Fibroblast of lung (primary cell): ENCODE measurements around the gene MAGI2. TPM values are rescaled to one million over a fixed set of nuclear protein-coding genes. Genes with fewer than 3 reads are reported as not detected.

Experiments
- DNase-seq, 2 donors: peaks; one replicate each; pipeline versions ENCODE4 v3.0.0 to v3.0.0-alpha.2; 2010; ENCODE audit warnings: low read depth in 2 of 2
- H2AFZ ChIP-seq: 2 replicates; pipeline ENCODE4 v1.5.1; 2012; ENCODE audit warnings: low read length, control low read depth, inconsistent platforms
- H3K27ac ChIP-seq: 2 replicates; pipeline ENCODE4 v1.5.1; 2011; ENCODE audit warnings: low read length, control low read depth; ENCODE audit not compliant: insufficient read depth
- H3K27me3 ChIP-seq: 2 replicates; pipeline ENCODE4 v1.5.1; 2011; ENCODE audit warnings: mild to moderate bottlenecking, low read length; ENCODE audit not compliant: control insufficient read depth, insufficient read depth
- H3K36me3 ChIP-seq: 2 replicates; pipeline ENCODE4 v1.5.1; 2011; ENCODE audit warnings: low read length; ENCODE audit not compliant: control insufficient read depth, insufficient read depth
- H3K4me1 ChIP-seq: 2 replicates; pipeline ENCODE4 v1.5.1; 2011; ENCODE audit warnings: low read length; ENCODE audit not compliant: control insufficient read depth, insufficient read depth; ENCODE audit errors: extremely low read depth
- H3K4me2 ChIP-seq: 2 replicates; pipeline ENCODE4 v1.5.1; 2011; ENCODE audit warnings: low read length, control low read depth; ENCODE audit not compliant: insufficient read depth; ENCODE audit errors: extremely low read depth
- H3K4me3 ChIP-seq, 4 experiments: fragments of 200-600 bp in 1 of 4; sonication (generic) in 1 of 4; replicated peaks in 1 of 4; 2 replicates each; pipeline ENCODE4 v1.5.1; 2011 to 2016; ENCODE audit warnings: low read length in 4 of 4, low read depth in 3 of 4, mild to moderate bottlenecking in 3 of 4, control low read depth in 2 of 4, inconsistent platforms in 1 of 4, mixed read lengths in 1 of 4; ENCODE audit not compliant: insufficient read depth in 1 of 4; ENCODE audit errors: control extremely low read depth in 1 of 4
- H3K79me2 ChIP-seq: 2 replicates; pipeline ENCODE4 v1.5.1; 2012; ENCODE audit warnings: mild to moderate bottlenecking, low read length, inconsistent platforms; ENCODE audit not compliant: control insufficient read depth, insufficient read depth
- H3K9ac ChIP-seq: 2 replicates; pipeline ENCODE4 v1.5.1; 2011; ENCODE audit warnings: mild to moderate bottlenecking, low read length, control low read depth; ENCODE audit not compliant: insufficient read depth
- H3K9me3 ChIP-seq: 2 replicates; pipeline ENCODE4 v1.5.1; 2012; ENCODE audit warnings: low read depth, low read length; ENCODE audit not compliant: control insufficient read depth, insufficient read depth
- H4K20me1 ChIP-seq: 2 replicates; pipeline ENCODE4 v1.5.1; 2011; ENCODE audit warnings: low read length; ENCODE audit not compliant: control insufficient read depth, insufficient read depth; ENCODE audit errors: extremely low read depth
- CTCF ChIP-seq, 2 donors: IDR thresholded peaks in 1 of 2; conservative IDR thresholded peaks in 1 of 2; 1 replicate in 1 of 2; 2 replicates in 1 of 2; pipeline ENCODE4 v1.5.1; 2011 to 2012; ENCODE audit warnings: low read length in 2 of 2, control low read depth in 1 of 2, inconsistent platforms in 1 of 2, low read depth in 1 of 2, mild to moderate bottlenecking in 1 of 2
- EZH2 ChIP-seq: IDR thresholded peaks from 2 replicates; pipeline ENCODE4 v1.5.1; 2012; ENCODE audit warnings: low read length, control low read depth, mild to moderate bottlenecking; ENCODE audit errors: missing control alignments
- polyA plus RNA-seq, 2 donors: library from polyadenylated mRNA; depleted of rRNA in 1 of 2; stranded (reverse) in 1 of 2; unstranded in 1 of 2; fragments of >200 nt; gene quantifications; 2 replicates each; pipeline ENCODE4 v1.2.1, GENCODE V29; 2011 to 2012; ENCODE audit warnings: missing spikeins in 1 of 2
- total RNA-seq: library from RNA; depleted of rRNA; stranded (reverse); fragments of >200 nt; gene quantifications from 2 replicates; pipeline ENCODE4 v1.2.1, GENCODE V29; 2014

The MAGI2 gene
- total and polyA plus RNA-seq, 2 donors (not counting 1 experiment from before 2014, with no cell fraction given) = 1.8 to 17.0 TPM

DNA sequence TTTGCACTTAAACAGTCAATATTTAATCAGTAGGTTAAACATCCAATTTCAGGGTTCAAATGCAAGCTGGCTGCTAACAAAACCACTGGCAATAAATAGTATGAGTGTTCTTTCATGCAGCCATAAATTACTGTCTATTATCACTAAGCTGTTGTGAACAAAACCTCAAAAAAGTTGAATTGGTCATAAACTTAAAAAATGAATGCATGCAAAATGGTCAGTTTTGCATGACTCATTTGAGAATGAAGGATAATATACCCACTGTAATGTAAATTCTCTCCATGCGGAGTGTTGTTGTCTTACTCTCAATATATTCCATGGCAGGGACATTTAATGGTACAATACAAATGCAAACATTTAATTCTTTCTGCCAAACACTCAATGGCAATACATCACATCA is 226.4 kb downstream of the MAGI2 start:
- Histone ChIP-seq H3K79me2 (no peaks in the 10 kb centered on the region), H3K4me1 (no peaks in the 10 kb centered on the region), H3K9ac (no peak overlapping the region), H3K4me3 (no peak overlapping the region), H3K27ac (no peak overlapping the region), H3K9me3 (no peaks in the 10 kb centered on the region), H4K20me1 (no peaks in the 10 kb centered on the region), H2AFZ (no peak overlapping the region), H3K36me3 (no peaks in the 10 kb centered on the region), H3K4me2 (no peak overlapping the region), H3K27me3 (no peaks in the 10 kb centered on the region)
- DNase-seq = peak; percentile 34 to 61
- TF ChIP-seq EZH2 (no peak), CTCF (conservative IDR thresholded peaks at IDR 0.05 in 1 of 2, IDR thresholded peaks at IDR 0.05 in 1 of 2; ENCODE audit: low read depth in 1 of 2, low read length in 2 of 2) (no peak)

DNA sequence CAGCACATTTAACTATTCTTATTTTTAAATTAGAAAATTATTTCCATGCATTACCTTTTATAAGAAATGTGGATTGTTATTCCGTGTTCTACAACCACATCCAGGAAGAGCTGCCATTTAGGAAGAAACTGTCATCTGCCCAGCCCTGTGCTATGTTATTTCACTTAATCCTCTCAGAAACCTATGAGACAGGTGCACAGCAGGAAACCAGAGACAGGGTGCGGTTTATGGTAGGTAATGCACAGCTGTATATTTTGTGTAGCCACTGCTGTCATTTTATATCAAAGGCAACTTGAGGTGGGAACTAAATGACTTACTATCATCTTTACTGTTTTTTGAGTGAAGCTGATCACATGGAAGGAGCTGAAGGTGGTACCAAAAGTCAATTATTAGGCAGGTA is 232.3 kb downstream of the MAGI2 start:
- H3K27ac ChIP-seq = no peak overlapping the region
- H3K4me2 ChIP-seq = no peak overlapping the region
- no peaks in the 10 kb centered on the region for H3K36me3 ChIP-seq
- DNase-seq = no peak
- H3K9ac ChIP-seq = no peak overlapping the region
- no peaks in the 10 kb centered on the region for H4K20me1 ChIP-seq
- H3K9me3 ChIP-seq = no peaks in the 10 kb centered on the region
- no peak for TF ChIP-seq EZH2
- no peak for TF ChIP-seq CTCF (conservative IDR thresholded peaks at IDR 0.05 in 1 of 2, IDR thresholded peaks at IDR 0.05 in 1 of 2; ENCODE audit: low read depth in 1 of 2, low read length in 2 of 2)
- no peaks in the 10 kb centered on the region for H3K27me3 ChIP-seq
- no peak overlapping the region for H3K4me3 ChIP-seq
- no peaks in the 10 kb centered on the region for H3K79me2 ChIP-seq
- no peaks in the 10 kb centered on the region for H3K4me1 ChIP-seq
- no peak overlapping the region for H2AFZ ChIP-seq

DNA sequence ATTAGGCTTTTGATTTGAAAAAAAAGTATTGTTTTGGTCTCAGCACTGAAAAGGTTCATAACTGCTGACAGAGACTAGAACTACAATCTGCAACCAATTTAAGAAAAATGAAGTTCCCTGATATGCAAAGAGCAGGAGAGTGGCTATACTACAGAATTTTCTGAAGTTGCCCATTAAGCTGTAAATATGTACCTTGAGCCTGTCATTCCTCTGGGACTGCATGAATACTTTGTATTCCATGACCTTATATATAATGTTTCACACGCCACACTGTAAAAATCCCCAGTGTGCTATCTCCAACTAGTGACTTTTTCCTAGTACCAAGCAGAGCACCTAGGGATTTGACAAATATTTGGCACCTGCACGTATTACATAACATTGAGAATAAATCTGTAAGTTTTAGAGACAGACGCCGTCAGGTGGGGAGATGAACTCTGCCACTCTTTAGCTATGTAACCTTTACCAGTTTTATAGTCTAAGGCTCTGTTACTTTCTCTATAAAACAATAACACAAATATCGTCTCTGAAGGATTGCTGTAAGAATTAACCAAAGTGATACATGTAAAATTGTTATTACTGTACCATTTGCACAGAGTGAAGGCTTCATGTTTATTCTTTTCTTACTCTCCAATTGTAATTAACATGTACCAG is 235.4 kb downstream of the MAGI2 start:
- Histone ChIP-seq H3K9me3 (no peaks in the 10 kb centered on the region), H3K27ac (no peak overlapping the region), H4K20me1 (no peaks in the 10 kb centered on the region), H3K79me2 (no peaks in the 10 kb centered on the region), H3K4me1 (no peaks in the 10 kb centered on the region), H3K4me2 (no peak overlapping the region), H2AFZ (no peak overlapping the region), H3K9ac (no peak overlapping the region), H3K4me3 (no peak overlapping the region), H3K27me3 (no peaks in the 10 kb centered on the region), H3K36me3 (no peaks in the 10 kb centered on the region)
- no peak for DNase-seq
- TF ChIP-seq EZH2 = no peak
- no peak for TF ChIP-seq CTCF (conservative IDR thresholded peaks at IDR 0.05 in 1 of 2, IDR thresholded peaks at IDR 0.05 in 1 of 2; ENCODE audit: low read depth in 1 of 2, low read length in 2 of 2)
